ENCODE data around the gene ADAMTS10. TPM values are rescaled to one million over a fixed set of nuclear protein-coding genes. Genes with fewer than 3 reads are reported as not detected.
A peak's percentile ranks its signal among the peaks of the same experiment; 100 is the strongest.
"Not testable (repeated sequence)": the region's sequence is repeated elsewhere in the genome, so short reads cannot be mapped to it uniquely, and the experiment has no call there.

ADAMTS10 gene
- total RNA-seq, 2 donors from 2014 or later = 164 to 214 TPM

DNA sequence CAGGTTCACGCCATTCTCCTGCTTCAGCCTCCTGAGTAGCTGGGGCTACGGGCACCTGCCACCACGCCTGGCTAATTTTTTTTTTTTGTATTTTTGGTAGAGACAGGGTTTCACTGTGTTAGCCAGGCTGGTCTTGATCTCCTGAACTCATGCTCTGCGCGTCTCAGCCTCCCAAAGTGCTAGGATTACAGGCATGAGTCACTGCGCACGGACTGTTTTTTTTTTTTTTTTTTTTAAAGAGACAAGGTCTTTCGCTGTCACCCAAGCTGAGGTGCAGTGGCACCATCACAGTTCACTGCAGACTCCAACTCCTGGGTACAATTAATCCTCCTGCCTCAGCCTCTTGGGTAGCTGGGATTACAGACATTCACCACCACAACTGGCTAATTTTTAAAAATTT, 8.2 kb upstream of the ADAMTS10 start:
- no peaks in the 10 kb centered on the region for H3K27me3 ChIP-seq (replicated peaks; ENCODE audit: insufficient read depth)
- TF ChIP-seq, protein P1, sequence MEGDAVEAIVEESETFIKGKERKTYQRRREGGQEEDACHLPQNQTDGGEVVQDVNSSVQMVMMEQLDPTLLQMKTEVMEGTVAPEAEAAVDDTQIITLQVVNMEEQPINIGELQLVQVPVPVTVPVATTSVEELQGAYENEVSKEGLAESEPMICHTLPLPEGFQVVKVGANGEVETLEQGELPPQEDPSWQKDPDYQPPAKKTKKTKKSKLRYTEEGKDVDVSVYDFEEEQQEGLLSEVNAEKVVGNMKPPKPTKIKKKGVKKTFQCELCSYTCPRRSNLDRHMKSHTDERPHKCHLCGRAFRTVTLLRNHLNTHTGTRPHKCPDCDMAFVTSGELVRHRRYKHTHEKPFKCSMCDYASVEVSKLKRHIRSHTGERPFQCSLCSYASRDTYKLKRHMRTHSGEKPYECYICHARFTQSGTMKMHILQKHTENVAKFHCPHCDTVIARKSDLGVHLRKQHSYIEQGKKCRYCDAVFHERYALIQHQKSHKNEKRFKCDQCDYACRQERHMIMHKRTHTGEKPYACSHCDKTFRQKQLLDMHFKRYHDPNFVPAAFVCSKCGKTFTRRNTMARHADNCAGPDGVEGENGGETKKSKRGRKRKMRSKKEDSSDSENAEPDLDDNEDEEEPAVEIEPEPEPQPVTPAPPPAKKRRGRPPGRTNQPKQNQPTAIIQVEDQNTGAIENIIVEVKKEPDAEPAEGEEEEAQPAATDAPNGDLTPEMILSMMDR (IDR thresholded peaks at IDR 0.05) = no peak
- H3K9me3 ChIP-seq = no peaks in the 10 kb centered on the region
- no peak overlapping the region for H3K4me3 ChIP-seq
- DNase-seq (ENCODE audit: low spot score) = no peak
- peaks cover 0 to 11% of the 10 kb centered on the region in 2 donors for H3K4me1 ChIP-seq (ENCODE audit: control insufficient read depth in 1 of 2, low read depth in 2 of 2)
- H3K27ac ChIP-seq = no peak overlapping the region
- H3K36me3 ChIP-seq = no peaks in the 10 kb centered on the region
- no peak for ATAC-seq (ENCODE audit: insufficient number of reproducible peaks, low FRiP score, low read depth)

DNA sequence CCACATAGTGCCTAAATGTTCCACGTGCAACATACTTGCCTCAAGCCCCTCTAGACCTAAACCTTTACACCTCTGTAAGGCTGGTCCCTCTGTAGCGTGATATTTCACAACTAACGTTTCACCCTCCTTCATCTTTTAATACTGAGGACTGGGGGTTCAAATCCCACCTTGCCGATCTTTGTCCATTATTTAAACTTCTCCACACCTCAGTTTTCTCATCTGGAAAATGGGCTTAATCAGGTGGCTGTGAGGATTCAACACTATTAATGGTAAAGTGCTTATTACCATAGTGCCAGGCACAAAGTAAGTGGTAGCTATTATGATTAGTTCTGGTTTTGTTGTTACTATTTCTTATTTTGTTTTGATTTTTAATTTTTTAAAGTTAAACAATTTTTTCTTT, 7.5 kb upstream of the ADAMTS10 start:
- TF ChIP-seq, protein P1 (IDR thresholded peaks at IDR 0.05) = no peak
- ATAC-seq (ENCODE audit: insufficient number of reproducible peaks, low FRiP score, low read depth) (no peak), DNase-seq (ENCODE audit: low spot score) (no peak)
- Histone ChIP-seq H3K9me3 (no peaks in the 10 kb centered on the region), H3K27me3 (replicated peaks; ENCODE audit: insufficient read depth) (no peaks in the 10 kb centered on the region), H3K4me1 (ENCODE audit: control insufficient read depth in 1 of 2, low read depth in 2 of 2) (peaks cover 0 to 11% of the 10 kb centered on the region in 2 donors), H3K4me3 (no peak overlapping the region), H3K27ac (no peak overlapping the region), H3K36me3 (no peaks in the 10 kb centered on the region)

DNA sequence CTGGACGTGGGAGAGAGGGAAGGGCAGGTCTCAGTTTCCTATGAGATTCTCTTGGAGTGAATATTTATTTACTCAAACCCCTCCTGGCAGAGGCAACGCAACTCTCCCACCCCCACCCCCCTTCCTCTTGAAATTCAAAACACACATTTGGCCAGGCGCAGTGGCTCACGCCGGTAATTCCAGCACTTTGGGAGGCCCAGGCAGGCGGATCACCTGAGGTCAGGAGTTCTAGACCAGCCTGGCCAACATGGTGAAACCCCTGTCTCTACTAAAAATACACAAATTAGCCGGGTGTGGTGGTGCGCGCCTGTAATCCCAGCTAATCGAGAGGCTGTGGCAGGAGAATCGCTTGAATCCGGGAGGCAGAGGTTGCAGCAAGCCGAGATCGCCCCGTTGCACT, 6.8 kb upstream of the ADAMTS10 start:
- H3K9me3 ChIP-seq; H3K27me3 ChIP-seq (replicated peaks; ENCODE audit: insufficient read depth); H3K27ac ChIP-seq; H3K36me3 ChIP-seq; DNase-seq (ENCODE audit: low spot score); H3K4me3 ChIP-seq; ATAC-seq (ENCODE audit: insufficient number of reproducible peaks, low FRiP score, low read depth): not testable (repeated sequence)
- peaks cover 0 to 11% of the 10 kb centered on the region in 2 donors for H3K4me1 ChIP-seq (ENCODE audit: control insufficient read depth in 1 of 2, low read depth in 2 of 2)

DNA sequence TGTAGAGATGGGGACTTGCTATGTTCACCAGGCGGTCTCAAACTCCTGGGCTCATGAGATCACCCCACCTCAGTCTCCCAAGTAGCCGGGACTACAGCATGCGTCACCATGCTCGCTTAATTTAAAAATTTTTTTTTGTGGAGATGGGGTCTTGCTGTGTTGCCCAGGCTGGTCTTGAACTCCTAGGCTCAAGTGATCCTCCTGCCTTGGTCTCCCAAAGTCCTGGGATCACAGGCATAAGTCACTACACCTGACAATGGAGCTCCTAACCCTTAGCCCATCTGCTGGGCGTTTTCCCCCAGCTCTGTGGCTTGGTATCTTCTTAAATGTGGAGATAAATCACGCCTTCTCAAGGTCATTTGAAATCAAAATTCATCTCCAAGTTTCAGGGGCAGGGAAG, 6.3 kb upstream of the ADAMTS10 start:
- no peak for ATAC-seq (ENCODE audit: insufficient number of reproducible peaks, low FRiP score, low read depth)
- Histone ChIP-seq H3K27me3 (replicated peaks; ENCODE audit: insufficient read depth) (no peaks in the 10 kb centered on the region), H3K27ac (no peak overlapping the region)

DNA sequence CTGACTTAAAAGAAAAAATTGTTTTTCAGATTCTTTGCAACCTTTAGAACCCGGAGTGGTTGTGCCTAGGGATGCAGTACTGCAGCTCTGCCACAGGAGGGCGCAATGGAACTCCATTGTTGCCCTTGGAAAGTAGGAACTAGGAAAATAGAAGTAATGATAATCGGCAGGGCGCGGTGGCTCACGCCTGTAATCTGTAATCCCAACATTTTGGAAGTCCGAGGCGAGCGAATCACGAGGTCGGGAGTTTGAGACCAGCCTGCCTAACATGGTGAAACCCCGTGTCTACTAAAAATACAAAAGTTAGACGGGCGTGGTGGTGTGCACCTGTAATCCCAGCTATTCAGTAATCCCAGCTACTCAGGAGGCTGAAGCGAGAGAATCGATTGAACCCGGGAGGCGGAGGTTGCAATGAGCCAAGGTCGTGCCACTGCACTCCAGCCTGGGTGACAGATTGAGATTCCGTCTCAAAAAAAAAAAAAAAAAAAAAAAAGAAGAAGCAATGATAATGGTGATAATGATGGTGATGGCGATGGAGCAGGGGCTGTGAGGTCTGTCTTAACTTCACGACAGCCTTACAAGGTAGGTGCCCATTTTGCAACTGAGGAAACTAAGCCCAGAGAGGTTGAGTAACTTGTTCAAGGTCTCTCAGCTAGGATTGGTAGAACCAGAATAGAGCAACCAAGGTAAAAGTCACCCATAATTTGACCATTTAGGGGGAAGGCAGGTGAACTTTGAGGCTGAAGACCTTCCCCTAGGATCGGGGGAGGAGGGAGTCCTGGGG, 5.5 kb upstream of the ADAMTS10 start:
- TF ChIP-seq, protein P1 (IDR thresholded peaks at IDR 0.05) = peak; percentile 96
- peaks cover 5 to 20% of the 10 kb centered on the region in 2 donors for H3K4me1 ChIP-seq (ENCODE audit: control insufficient read depth in 1 of 2, low read depth in 2 of 2)
- no peaks in the 10 kb centered on the region for H3K27me3 ChIP-seq (replicated peaks; ENCODE audit: insufficient read depth)
- no peak for DNase-seq (ENCODE audit: low spot score)
- H3K27ac ChIP-seq = peak overlapping the region in 1 of 2 donors; percentile 51
- H3K36me3 ChIP-seq = no peaks in the 10 kb centered on the region
- no peak overlapping the region for H3K4me3 ChIP-seq
- H3K9me3 ChIP-seq = no peaks in the 10 kb centered on the region
- ATAC-seq (ENCODE audit: insufficient number of reproducible peaks, low FRiP score, low read depth) = peak; percentile 21

More for the DNA sequence above, 6.3 kb upstream of the ADAMTS10 start:
- Histone ChIP-seq H3K4me3 (no peak overlapping the region), H3K9me3 (no peaks in the 10 kb centered on the region), H3K4me1 (ENCODE audit: control insufficient read depth in 1 of 2, low read depth in 2 of 2) (peaks cover 0 to 13% of the 10 kb centered on the region in 2 donors), H3K36me3 (no peaks in the 10 kb centered on the region)
- no peak for DNase-seq (ENCODE audit: low spot score)
- TF ChIP-seq, protein P1 (IDR thresholded peaks at IDR 0.05) = no peak

Measured in thoracic aorta (tissue), 2 donors.